Panc1 (cell line): ENCODE results near the gene MRPL51. TPM values are rescaled to one million over a fixed set of nuclear protein-coding genes. Genes with fewer than 3 reads are reported as not detected.

Source experiments
- ATAC-seq: fragments of 200-7000 bp; cut with Tn5 transposase; 2 replicates; pipeline ENCODE4 v1.9.1; 2020; ENCODE audit warnings: mild to moderate bottlenecking, moderate library complexity
- BruUV-seq: library from RNA; stranded (reverse); fragments of 400-500 nt; replicated peaks from 2 replicates; lab custom pipeline; 2021; lab: Mats Ljungman, UMichigan
- CTCF ChIA-PET: fragments of 300-600 bp; sonication (Branson Sonifier 250); formaldehyde crosslinking; loops from one replicate; lab custom pipeline; 2022; ENCODE audit warnings: antibody characterized with exemption; lab: Charles Lee
- POLR2A ChIA-PET: fragments of 300-600 bp; sonication (Branson Sonifier 250); formaldehyde crosslinking; loops from one replicate; lab custom pipeline; 2022; ENCODE audit warnings: antibody characterized with exemption; lab: Charles Lee
- DNase-seq: peaks from one replicate; pipeline ENCODE4 v3.0.0-alpha.2; 2010; ENCODE audit warnings: low read depth, low spot score
- H3K27ac ChIP-seq: 2 replicates; pipeline ENCODE4 v1.5.1; 2011; ENCODE audit warnings: mild to moderate bottlenecking, low read length, inconsistent platforms
- H3K27me3 ChIP-seq: fragments of 200-500 bp; sonication (Bioruptor generic); 2 replicates; pipeline ENCODE4 v1.6.0; 2014; ENCODE audit warnings: low read length, inconsistent platforms; ENCODE audit not compliant: control insufficient read depth, insufficient read depth
- H3K36me3 ChIP-seq: fragments of 200-500 bp; sonication (Bioruptor generic); 2 replicates; pipeline ENCODE4 v1.5.1; 2014; ENCODE audit warnings: inconsistent platforms, mild to moderate bottlenecking, low read length, moderate library complexity; ENCODE audit not compliant: control insufficient read depth, insufficient read depth
- H3K4me1 ChIP-seq: 2 replicates; pipeline ENCODE4 v1.5.1; 2011; ENCODE audit warnings: inconsistent platforms, mild to moderate bottlenecking, low read length, moderate library complexity; ENCODE audit not compliant: control insufficient read depth, insufficient read depth
- H3K4me3 ChIP-seq, 2 experiments: 2 replicates each; pipeline ENCODE4 v1.5.1; 2011 to 2012; ENCODE audit warnings: low read depth in 2 of 2, low read length in 2 of 2, mild to moderate bottlenecking in 2 of 2, inconsistent platforms in 1 of 2, moderate library complexity in 1 of 2
- H3K9me3 ChIP-seq: fragments of 200-500 bp; sonication (Bioruptor generic); 2 replicates; pipeline ENCODE4 v1.5.1; 2014; ENCODE audit warnings: low read depth, mild to moderate bottlenecking, inconsistent platforms, low read length, moderate library complexity; ENCODE audit not compliant: control insufficient read depth, insufficient read depth
- CTCF ChIP-seq: fragments of 450-650 bp; IDR thresholded peaks from 2 replicates; pipeline ENCODE4 v1.5.1; 2017; ENCODE audit warnings: mild to moderate bottlenecking
- POLR2AphosphoS5 ChIP-seq: IDR thresholded peaks from 2 replicates; pipeline ENCODE4 v1.6.1; 2012; ENCODE audit warnings: mild to moderate bottlenecking, low read depth, low read length, moderate library complexity
- REST ChIP-seq, 2 experiments: IDR thresholded peaks; 2 replicates each; pipeline ENCODE4 v1.6.1; 2011 to 2012; ENCODE audit warnings: low read depth in 2 of 2, control low read depth in 1 of 2, low read length in 1 of 2, mild to moderate bottlenecking in 1 of 2, moderate library complexity in 1 of 2; ENCODE audit not compliant: insufficient read depth in 1 of 2
- SIN3A ChIP-seq: IDR thresholded peaks from 2 replicates; pipeline ENCODE4 v1.6.1; 2012; ENCODE audit warnings: low read depth, mild to moderate bottlenecking, low read length, moderate library complexity, borderline replicate concordance; ENCODE audit not compliant: insufficient read depth
- TCF7L2 ChIP-seq: IDR thresholded peaks from 2 replicates; pipeline ENCODE4 v1.6.1; 2011; ENCODE audit warnings: mild to moderate bottlenecking, low read depth, low read length, inconsistent platforms
- in situ Hi-C: cut with HindIII; loops from 2 replicates; pipeline ENCODE4 v1.10.0; 2016; ENCODE audit warnings: low sequenced_read_pairs, low pct_unique_long_range_greater_than_20kb
- intact Hi-C: fragments of 100-400 bp; cut with micrococcal nuclease; formaldehyde crosslinking; loops from one replicate; pipeline ENCODE4 v1.10.0; 2022; ENCODE audit not compliant: unreplicated experiment
- total RNA-seq: library from RNA; stranded (reverse); gene quantifications from one replicate; pipeline ENCODE4 v1.2.1, GENCODE V29; 2021; ENCODE audit not compliant: unreplicated experiment

MRPL51 gene
- total RNA-seq, 1 experiment from 2014 or later, result 194 TPM

- intact Hi-C loops (no loop called here), in situ Hi-C loops (no loop called here)
- H3K9me3 ChIP-seq, result no peaks in the 10 kb centered on the region
- ATAC-seq (no peak), DNase-seq (no peak)
- H3K4me1 ChIP-seq, result peaks cover 15% of the 10 kb centered on the region
- no peak overlapping the region for H3K4me3 ChIP-seq
- ChIA-PET CTCF (no interaction called here), POLR2A (no interaction called here)
- no peaks in the 10 kb centered on the region for H3K27me3 ChIP-seq
- TF ChIP-seq TCF7L2, result no peak
- TF ChIP-seq CTCF, result no peak
- no peak for TF ChIP-seq SIN3A
- no peak for TF ChIP-seq POLR2AphosphoS5
- TF ChIP-seq REST (IDR thresholded peaks at IDR 0.05; ENCODE audit: insufficient read depth in 1 of 2, low read depth in 2 of 2, low read length in 1 of 2), result no peak
- BruUV-seq, result TSS peak; percentile 42
- no peak overlapping the region for H3K27ac ChIP-seq
- peaks cover 18% of the 10 kb centered on the region for H3K36me3 ChIP-seq
Measured at GRCh38 chr12:6528539-6529235, 35.6 kb upstream of the MRPL51 start.

GRCh38 chr12:6527711-6528110 lies 34.6 kb upstream of the MRPL51 start:
- ATAC-seq (no peak), DNase-seq (no peak)
- H3K36me3 ChIP-seq, result peaks cover 15% of the 10 kb centered on the region
- intact Hi-C loops, result no loop called here
- peaks cover 12% of the 10 kb centered on the region for H3K4me1 ChIP-seq
- BruUV-seq, result no TSS peak
- no peak overlapping the region for H3K4me3 ChIP-seq
- POLR2A ChIA-PET, result no interaction called here
- in situ Hi-C loops, result no loop called here
- H3K9me3 ChIP-seq, result no peaks in the 10 kb centered on the region
- no peak overlapping the region for H3K27ac ChIP-seq
- H3K27me3 ChIP-seq, result no peaks in the 10 kb centered on the region
- TF ChIP-seq POLR2AphosphoS5, result no peak
- no peak for TF ChIP-seq TCF7L2
- no peak for TF ChIP-seq CTCF
- TF ChIP-seq REST (IDR thresholded peaks at IDR 0.05; ENCODE audit: insufficient read depth in 1 of 2, low read depth in 2 of 2, low read length in 1 of 2), result no peak
- no peak for TF ChIP-seq SIN3A
- CTCF ChIA-PET, result no interaction called here
